ENCODE data around the gene MAPRE2. TPM values are rescaled to one million over a fixed set of nuclear protein-coding genes. Genes with fewer than 3 reads are reported as not detected.

Gene MAPRE2
- total and polyA plus RNA-seq, 2 of the 13 experiments (the other 11 are each of a cell fraction or from before 2014, with no cell fraction given) = 34.5 to 67.9 TPM

DNA sequence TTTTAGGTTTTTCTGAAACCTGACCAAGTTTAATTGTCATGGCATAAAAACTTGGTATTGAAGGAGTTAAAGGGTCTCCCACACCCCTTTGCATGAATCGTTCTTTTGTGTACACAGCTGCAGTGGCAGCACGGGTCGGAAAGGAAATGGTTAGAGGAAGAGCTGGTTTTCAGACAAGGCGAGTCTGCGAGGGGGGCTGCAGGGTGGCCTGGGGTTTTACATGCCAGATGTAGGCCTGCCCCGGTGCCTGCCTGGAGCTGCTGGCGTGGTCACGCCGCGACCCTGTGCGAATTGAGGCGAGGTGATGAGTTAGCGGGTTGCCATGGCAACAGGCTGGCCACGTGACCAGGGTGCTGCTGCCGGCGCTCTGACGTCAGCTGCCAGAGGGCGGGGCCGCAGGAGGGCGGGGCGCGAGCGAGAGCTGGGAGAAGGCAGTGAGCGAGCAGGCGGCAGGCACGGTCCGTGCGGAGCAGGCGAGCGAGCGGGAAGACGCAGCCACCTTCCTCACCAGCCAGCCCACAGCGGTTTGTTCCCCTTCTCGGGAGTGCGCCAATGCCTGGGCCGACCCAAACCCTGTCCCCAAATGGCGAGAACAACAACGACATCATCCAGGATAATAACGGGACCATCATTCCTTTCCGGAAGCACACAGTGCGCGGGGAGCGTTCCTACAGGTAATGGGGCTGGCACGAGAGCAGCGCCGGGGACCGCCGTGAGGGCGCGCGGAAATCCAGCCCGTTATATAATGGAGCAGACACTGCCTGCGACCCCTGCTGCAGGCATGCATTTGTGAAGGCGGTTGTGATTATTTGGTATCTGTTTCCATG is at the start of gene MAPRE2 (continued):
- TF ChIP-seq ZFX (CRISPR knock-in tag; IDR thresholded peaks at IDR 0.05; ENCODE audit: low read depth) (peak; percentile 86), ZNF850 (CRISPR knock-in tag; conservative IDR thresholded peaks at IDR 0.05) (no peak), REL (CRISPR knock-in tag; conservative IDR thresholded peaks at IDR 0.05) (0 out of 2 replicates have a peak, but pooled peaks have one; percentile 56), MED1 (CRISPR knock-in tag; IDR thresholded peaks at IDR 0.05) (peak; percentile 59), ZNF317 (CRISPR knock-in tag; IDR thresholded peaks at IDR 0.05) (peak; percentile 70; the same call in 1 of the 2 replicates), ZNF292 (CRISPR knock-in tag; IDR thresholded peaks at IDR 0.05; ENCODE audit: borderline replicate concordance, low read depth) (peak; percentile 98), ARID2 (CRISPR knock-in tag; IDR thresholded peaks at IDR 0.05; ENCODE audit: borderline replicate concordance) (peak; percentile 86), RBFOX2 (IDR thresholded peaks at IDR 0.05; ENCODE audit: low read depth, low read length) (peak; percentile 86), ZFP82 (CRISPR knock-in tag; IDR thresholded peaks at IDR 0.05; ENCODE audit: borderline replicate concordance) (peak; percentile 42; the same call in 1 of the 2 replicates), GATAD1 (CRISPR knock-in tag; IDR thresholded peaks at IDR 0.05) (peak; percentile 77), SP4 (CRISPR knock-in tag; IDR thresholded peaks at IDR 0.05) (peak; percentile 93), GABPA (IDR thresholded peaks at IDR 0.05; ENCODE audit: low read depth, low read length) (no peak), GABPA (CRISPR knock-in tag; IDR thresholded peaks at IDR 0.05; ENCODE audit: low read depth) (no peak), FOXM1 (CRISPR knock-in tag; IDR thresholded peaks at IDR 0.05) (no peak), ATF7-NPFF (CRISPR knock-in tag; IDR thresholded peaks at IDR 0.05; ENCODE audit: low read depth) (peak; percentile 76), FOXO4 (CRISPR knock-in tag; conservative IDR thresholded peaks at IDR 0.05) (no peak), SP5 (CRISPR knock-in tag; IDR thresholded peaks at IDR 0.05; ENCODE audit: borderline replicate concordance, low read depth) (peak; percentile 69), CBX1 (IDR thresholded peaks at IDR 0.05; ENCODE audit: low read depth) (peak; percentile 88), SAP130 (CRISPR knock-in tag; IDR thresholded peaks at IDR 0.05; ENCODE audit: low read depth) (peak; percentile 94), ZNF274 (CRISPR knock-in tag; IDR thresholded peaks at IDR 0.05) (peak; percentile 83), MED8 (CRISPR knock-in tag; IDR thresholded peaks at IDR 0.05; ENCODE audit: insufficient replicate concordance) (peak; percentile 61), ZBTB20 (CRISPR knock-in tag; IDR thresholded peaks at IDR 0.05; ENCODE audit: borderline replicate concordance, low read depth) (peak; percentile 76; the same call in 1 of the 2 replicates), ZNF362 (CRISPR knock-in tag; IDR thresholded peaks at IDR 0.05; ENCODE audit: borderline replicate concordance) (peak; percentile 50; the same call in 1 of the 2 replicates)
- TF ChIP-seq, protein P1, sequence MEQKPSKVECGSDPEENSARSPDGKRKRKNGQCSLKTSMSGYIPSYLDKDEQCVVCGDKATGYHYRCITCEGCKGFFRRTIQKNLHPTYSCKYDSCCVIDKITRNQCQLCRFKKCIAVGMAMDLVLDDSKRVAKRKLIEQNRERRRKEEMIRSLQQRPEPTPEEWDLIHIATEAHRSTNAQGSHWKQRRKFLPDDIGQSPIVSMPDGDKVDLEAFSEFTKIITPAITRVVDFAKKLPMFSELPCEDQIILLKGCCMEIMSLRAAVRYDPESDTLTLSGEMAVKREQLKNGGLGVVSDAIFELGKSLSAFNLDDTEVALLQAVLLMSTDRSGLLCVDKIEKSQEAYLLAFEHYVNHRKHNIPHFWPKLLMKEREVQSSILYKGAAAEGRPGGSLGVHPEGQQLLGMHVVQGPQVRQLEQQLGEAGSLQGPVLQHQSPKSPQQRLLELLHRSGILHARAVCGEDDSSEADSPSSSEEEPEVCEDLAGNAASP (CRISPR knock-in tag; IDR thresholded peaks at IDR 0.05; ENCODE audit: borderline replicate concordance) = peak; percentile 26; the same call in 1 of the 2 replicates
- TF ChIP-seq, protein P2, sequence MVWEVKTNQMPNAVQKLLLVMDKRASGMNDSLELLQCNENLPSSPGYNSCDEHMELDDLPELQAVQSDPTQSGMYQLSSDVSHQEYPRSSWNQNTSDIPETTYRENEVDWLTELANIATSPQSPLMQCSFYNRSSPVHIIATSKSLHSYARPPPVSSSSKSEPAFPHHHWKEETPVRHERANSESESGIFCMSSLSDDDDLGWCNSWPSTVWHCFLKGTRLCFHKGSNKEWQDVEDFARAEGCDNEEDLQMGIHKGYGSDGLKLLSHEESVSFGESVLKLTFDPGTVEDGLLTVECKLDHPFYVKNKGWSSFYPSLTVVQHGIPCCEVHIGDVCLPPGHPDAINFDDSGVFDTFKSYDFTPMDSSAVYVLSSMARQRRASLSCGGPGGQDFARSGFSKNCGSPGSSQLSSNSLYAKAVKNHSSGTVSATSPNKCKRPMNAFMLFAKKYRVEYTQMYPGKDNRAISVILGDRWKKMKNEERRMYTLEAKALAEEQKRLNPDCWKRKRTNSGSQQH (CRISPR knock-in tag; IDR thresholded peaks at IDR 0.05; ENCODE audit: low read depth) = peak; percentile 31; the same call in 1 of the 2 replicates

Data from HepG2 (cell line).